Hepatocyte (in vitro differentiated cells): ENCODE data around the gene ACP5. TPM values are rescaled to one million over a fixed set of nuclear protein-coding genes. Genes with fewer than 3 reads are reported as not detected.
A peak's percentile ranks its signal among the peaks of the same experiment; 100 is the strongest.
"Not testable (repeated sequence)": the region's sequence is repeated elsewhere in the genome, so short reads cannot be mapped to it uniquely, and the experiment has no call there.

Source experiments
- DNase-seq: peaks from one replicate; pipeline ENCODE4 v3.0.0-alpha.2; 2016; ENCODE audit warnings: low spot score
- H2AFZ ChIP-seq: fragments of 200-600 bp; sonication (generic); 2 replicates; pipeline ENCODE4 v1.6.0; 2016; ENCODE audit warnings: antibody characterized with exemption, mild to moderate bottlenecking
- H3K27ac ChIP-seq: fragments of 200-600 bp; sonication (generic); 2 replicates; pipeline ENCODE4 v1.5.1; 2016; ENCODE audit warnings: mild to moderate bottlenecking
- H3K27me3 ChIP-seq: fragments of 200-600 bp; sonication (generic); 2 replicates; pipeline ENCODE4 v1.6.1; 2016
- H3K36me3 ChIP-seq: fragments of 200-600 bp; sonication (generic); replicated peaks from 2 replicates; pipeline ENCODE4 v1.5.1; 2016; ENCODE audit warnings: low read depth; ENCODE audit not compliant: insufficient read depth
- H3K4me1 ChIP-seq: fragments of 200-600 bp; sonication (generic); 2 replicates; pipeline ENCODE4 v1.5.1; 2016; ENCODE audit warnings: mild to moderate bottlenecking, moderate library complexity; ENCODE audit not compliant: insufficient read depth
- H3K4me2 ChIP-seq: fragments of 200-600 bp; sonication (generic); 2 replicates; pipeline ENCODE4 v1.6.0; 2016
- H3K4me3 ChIP-seq: fragments of 200-600 bp; sonication (generic); 2 replicates; pipeline ENCODE4 v1.5.1; 2016; ENCODE audit warnings: mild to moderate bottlenecking
- H3K79me2 ChIP-seq: fragments of 200-600 bp; sonication (generic); 2 replicates; pipeline ENCODE4 v1.6.0; 2017; ENCODE audit warnings: mild to moderate bottlenecking
- H3K9me2 ChIP-seq: fragments of 200-600 bp; sonication (generic); replicated peaks from 2 replicates; pipeline ENCODE4 v1.6.0; 2017; ENCODE audit warnings: mild to moderate bottlenecking; ENCODE audit not compliant: insufficient read depth
- H3K9me3 ChIP-seq: fragments of 200-600 bp; sonication (generic); 2 replicates; pipeline ENCODE4 v1.5.1; 2016; ENCODE audit warnings: low read depth, mild to moderate bottlenecking
- H4K20me1 ChIP-seq: fragments of 200-600 bp; sonication (generic); 2 replicates; pipeline ENCODE4 v1.6.0; 2016; ENCODE audit warnings: mild to moderate bottlenecking; ENCODE audit not compliant: insufficient read depth, poor library complexity, severe bottlenecking
- EZH2 ChIP-seq: fragments of 200-600 bp; sonication (generic); IDR thresholded peaks from 2 replicates; pipeline ENCODE4 v1.6.1; 2016; ENCODE audit warnings: antibody characterized with exemption, mild to moderate bottlenecking, borderline replicate concordance
- EZH2phosphoT487 ChIP-seq: fragments of 200-600 bp; sonication (generic); IDR thresholded peaks from one replicate; pipeline ENCODE4 v1.6.1; 2018; ENCODE audit warnings: antibody characterized with exemption, mild to moderate bottlenecking, low read depth, moderate library complexity; ENCODE audit not compliant: unreplicated experiment, severe bottlenecking
- WGBS: methylation state at CpG from one replicate; pipeline ENCODE4 v1.1.6; 2016; ENCODE audit warnings: low lambda C conversion rate; ENCODE audit errors: missing lambda C conversion rate; 5-methylcytosine and 5-hydroxymethylcytosine counted together
- polyA plus RNA-seq: library from polyadenylated mRNA; unstranded; fragments of >200 nt; fragmentation: Nextera tagmentation; extraction: Ambion mirVana; gene quantifications from 2 replicates; pipeline ENCODE4 v1.2.1, GENCODE V29; 2016
- total RNA-seq: library from RNA; depleted of rRNA; stranded (reverse); fragments of >200 nt; gene quantifications from 2 replicates; pipeline ENCODE4 v1.2.3, GENCODE V29; 2014
- TF ChIP-seq, protein P1 (sequence below): fragments of 200-600 bp; sonication (generic); IDR thresholded peaks from 2 replicates; pipeline ENCODE4 v1.5.1; 2016; ENCODE audit warnings: antibody characterized with exemption, mild to moderate bottlenecking; ENCODE audit not compliant: poor library complexity

ACP5 gene
- 16.6 and 18.1 TPM in 2 replicates for total RNA-seq
- 6.5 and 7.2 TPM in 2 replicates for polyA plus RNA-seq

DNA sequence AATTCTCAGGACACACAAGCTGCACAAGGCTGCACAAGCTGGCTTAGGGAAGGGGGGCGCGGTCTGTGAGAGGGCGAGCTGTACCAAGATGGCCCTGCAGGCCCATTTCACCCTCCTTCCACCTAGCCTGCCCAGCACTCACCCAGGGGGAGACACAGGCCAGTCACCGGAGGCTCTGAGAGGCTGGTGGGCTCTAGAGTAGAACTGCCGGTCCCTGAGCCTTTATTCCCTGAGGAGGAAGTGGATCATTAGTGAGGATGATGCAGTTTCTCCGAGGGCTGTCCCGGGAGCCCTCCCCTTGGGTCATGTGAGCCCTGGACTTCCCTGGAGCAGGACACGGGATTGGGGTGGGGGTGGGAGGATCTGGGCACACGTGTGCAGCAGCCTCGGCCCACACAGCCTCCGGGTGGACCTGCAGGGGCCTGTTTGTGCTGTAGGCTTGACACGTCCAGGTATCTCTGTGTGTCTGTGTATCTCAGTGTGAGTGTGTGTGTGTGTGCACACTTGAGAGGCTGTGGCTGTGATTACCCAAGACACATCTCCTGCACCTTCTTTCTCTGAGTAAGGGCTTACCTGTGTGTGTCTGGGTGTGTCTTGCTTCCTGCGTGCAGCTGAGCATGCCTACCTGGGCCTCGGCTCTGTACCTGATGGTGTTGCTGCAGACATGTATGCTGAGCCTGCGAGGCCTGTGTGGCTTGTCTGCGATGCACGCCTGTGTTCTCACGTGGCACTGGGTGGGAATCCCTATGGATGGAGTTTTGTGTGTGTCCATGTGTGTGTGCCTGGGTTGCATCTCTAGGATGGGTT is at the start of gene ACP5:
Gene ACP5, minus strand, starts transcription at position 195 of the 807 bp plus-strand sequence. CDS start 328 bp downstream, outside the sequence.
- Histone ChIP-seq H4K20me1 (no peaks in the 10 kb centered on the region), H3K9me3 (no peaks in the 10 kb centered on the region), H3K27me3 (no peaks in the 10 kb centered on the region), H2AFZ (peak within 1 kb of the TSS; percentile 40), H3K4me2 (peak within 1 kb of the TSS; percentile 73), H3K9me2 (no peaks in the 10 kb centered on the region), H3K4me3 (no peak within 1 kb of the TSS), H3K4me1 (no peaks in the 10 kb centered on the region), H3K79me2 (no peaks in the 10 kb centered on the region), H3K36me3 (no peaks in the 10 kb centered on the region), H3K27ac (no peak within 1 kb of the TSS)
- no peak for TF ChIP-seq EZH2
- TF ChIP-seq EZH2phosphoT487 = no peak
- TF ChIP-seq, protein P1, sequence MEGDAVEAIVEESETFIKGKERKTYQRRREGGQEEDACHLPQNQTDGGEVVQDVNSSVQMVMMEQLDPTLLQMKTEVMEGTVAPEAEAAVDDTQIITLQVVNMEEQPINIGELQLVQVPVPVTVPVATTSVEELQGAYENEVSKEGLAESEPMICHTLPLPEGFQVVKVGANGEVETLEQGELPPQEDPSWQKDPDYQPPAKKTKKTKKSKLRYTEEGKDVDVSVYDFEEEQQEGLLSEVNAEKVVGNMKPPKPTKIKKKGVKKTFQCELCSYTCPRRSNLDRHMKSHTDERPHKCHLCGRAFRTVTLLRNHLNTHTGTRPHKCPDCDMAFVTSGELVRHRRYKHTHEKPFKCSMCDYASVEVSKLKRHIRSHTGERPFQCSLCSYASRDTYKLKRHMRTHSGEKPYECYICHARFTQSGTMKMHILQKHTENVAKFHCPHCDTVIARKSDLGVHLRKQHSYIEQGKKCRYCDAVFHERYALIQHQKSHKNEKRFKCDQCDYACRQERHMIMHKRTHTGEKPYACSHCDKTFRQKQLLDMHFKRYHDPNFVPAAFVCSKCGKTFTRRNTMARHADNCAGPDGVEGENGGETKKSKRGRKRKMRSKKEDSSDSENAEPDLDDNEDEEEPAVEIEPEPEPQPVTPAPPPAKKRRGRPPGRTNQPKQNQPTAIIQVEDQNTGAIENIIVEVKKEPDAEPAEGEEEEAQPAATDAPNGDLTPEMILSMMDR = no peak
- 79% methylated on average over 18 of the region's 18 CpGs for WGBS
- no peak for DNase-seq

GRCh38 chr19:11626252-11626651 is 48.8 kb upstream of the ACP5 start:
- TF ChIP-seq EZH2 = no peak
- no peak for TF ChIP-seq EZH2phosphoT487
- TF ChIP-seq, protein P1 = no peak
- H4K20me1 ChIP-seq = no peaks in the 10 kb centered on the region
- H3K36me3 ChIP-seq = no peaks in the 10 kb centered on the region
- no peak for DNase-seq
- peaks cover 8% of the 10 kb centered on the region for H3K4me1 ChIP-seq
- no peaks in the 10 kb centered on the region for H3K27me3 ChIP-seq
- H3K27ac ChIP-seq = no peak overlapping the region
- no peak overlapping the region for H2AFZ ChIP-seq
- H3K4me3 ChIP-seq = no peak overlapping the region
- H3K9me3 ChIP-seq = no peaks in the 10 kb centered on the region
- H3K4me2 ChIP-seq = no peak overlapping the region
- no peaks in the 10 kb centered on the region for H3K9me2 ChIP-seq
- 94% methylated on average over 15 of the region's 15 CpGs for WGBS
- no peaks in the 10 kb centered on the region for H3K79me2 ChIP-seq

DNA sequence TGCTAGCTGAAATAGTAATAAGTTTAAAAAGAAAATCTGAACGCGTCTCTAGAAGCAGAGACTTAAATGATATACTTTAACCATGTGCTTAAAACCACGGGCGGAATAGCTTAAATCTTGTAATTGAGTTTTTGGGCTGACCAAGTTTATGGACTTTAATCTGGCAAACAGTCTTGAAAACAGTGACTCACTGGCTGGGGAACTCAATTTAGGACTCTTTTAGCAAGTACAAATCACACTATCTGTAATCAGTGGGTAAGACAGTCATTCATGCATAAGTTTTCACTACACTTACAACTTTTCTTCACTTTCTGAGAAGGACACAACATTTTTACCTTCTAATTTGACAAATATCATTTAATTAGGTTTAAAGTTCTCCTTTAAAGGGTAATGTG is 46.6 kb upstream of the ACP5 start:
- DNase-seq = peak; percentile 15
- peaks cover 8% of the 10 kb centered on the region for H3K4me1 ChIP-seq
- H3K9me2 ChIP-seq = no peaks in the 10 kb centered on the region
- H3K36me3 ChIP-seq = peaks cover 8% of the 10 kb centered on the region
- H3K4me2 ChIP-seq = peak overlapping the region; percentile 86
- H2AFZ ChIP-seq = no peak overlapping the region
- peak overlapping the region; percentile 14 for H3K4me3 ChIP-seq
- H3K27ac ChIP-seq = peak overlapping the region; percentile 56
- peaks cover under 1% of the 10 kb centered on the region for H3K79me2 ChIP-seq
- H4K20me1 ChIP-seq = no peaks in the 10 kb centered on the region
- no peaks in the 10 kb centered on the region for H3K9me3 ChIP-seq
- H3K27me3 ChIP-seq = no peaks in the 10 kb centered on the region
- no peak for TF ChIP-seq EZH2
- no peak for TF ChIP-seq EZH2phosphoT487
- TF ChIP-seq, protein P1 = no peak
- WGBS = 37% methylated on average over 4 of the region's 4 CpGs

DNA sequence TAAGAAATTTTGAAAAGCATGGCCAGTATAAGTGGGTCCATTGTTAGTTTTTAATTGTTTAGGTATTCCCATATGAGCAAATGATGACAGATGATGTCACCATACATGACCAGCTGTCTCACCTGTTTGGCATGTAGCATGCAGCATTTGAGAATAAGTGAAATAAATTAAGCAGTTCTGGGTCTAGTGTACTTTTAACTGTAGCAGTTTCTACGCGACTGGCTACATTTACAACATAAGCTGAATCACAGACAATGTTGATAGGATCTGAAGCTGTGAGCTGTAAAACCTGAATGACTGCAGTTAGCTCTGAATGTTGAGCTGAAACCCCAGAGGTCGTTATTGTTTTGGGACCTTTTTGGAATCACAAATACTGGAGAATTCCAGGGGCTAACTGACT is 45.0 kb upstream of the ACP5 start:
- 44% methylated on average over 3 of the region's 3 CpGs for WGBS
- not testable (repeated sequence) for H3K9me2 ChIP-seq, H4K20me1 ChIP-seq, H3K4me1 ChIP-seq, H3K27me3 ChIP-seq, H2AFZ ChIP-seq, H3K4me3 ChIP-seq
- Histone ChIP-seq H3K36me3 (peaks cover 20% of the 10 kb centered on the region), H3K4me2 (peak overlapping the region; percentile 86), H3K79me2 (peaks cover 15% of the 10 kb centered on the region), H3K27ac (peak overlapping the region; percentile 56), H3K9me3 (peaks cover 16% of the 10 kb centered on the region)
- peak; percentile 11 for DNase-seq
